ENCODE results near the gene KDF1.

DNA sequence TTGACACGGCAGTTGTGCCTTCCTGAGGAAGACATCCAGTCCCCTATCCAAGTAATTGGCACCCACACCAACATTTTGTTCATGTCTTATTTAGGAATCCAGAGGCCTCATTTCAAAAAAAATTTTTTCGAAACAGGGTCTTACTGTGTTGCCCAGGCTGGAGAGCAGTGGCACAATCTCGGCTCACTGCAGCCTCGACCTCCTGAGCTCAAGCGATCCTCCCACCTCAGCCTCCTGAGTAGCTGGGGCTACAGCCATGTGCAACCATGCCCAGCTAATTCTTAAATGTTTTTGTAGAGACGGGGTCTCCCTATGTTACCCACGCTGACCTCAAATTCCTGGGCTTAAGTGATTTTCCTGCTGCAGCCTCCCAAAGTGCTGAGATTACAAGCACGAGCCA lies 24.0 kb upstream of the KDF1 start:
- no peak for TF ChIP-seq SUZ12 (IDR thresholded peaks at IDR 0.05; ENCODE audit: extremely low read depth, insufficient read depth, insufficient read length)
- TF ChIP-seq YY1 (IDR thresholded peaks at IDR 0.05; ENCODE audit: insufficient read depth, insufficient read length) = no peak
